C4-2B (cell line): ENCODE measurements around the gene B3GALT5.

ENCODE experiments used
- CTCF ChIP-seq: fragments of 450-650 bp; conservative IDR thresholded peaks from 2 replicates; pipeline ENCODE4 v1.5.1; 2017; ENCODE audit warnings: mild to moderate bottlenecking
- ZFX ChIP-seq: fragments of 450-650 bp; IDR thresholded peaks from 2 replicates; pipeline ENCODE4 v1.6.1; 2017

GRCh38 chr21:39713905-39714304, 101.2 kb downstream of the B3GALT5 start:
- TF ChIP-seq CTCF (no peak), ZFX (no peak)
